ENCODE results near the gene STX8. TPM values are rescaled to one million over a fixed set of nuclear protein-coding genes. Genes with fewer than 3 reads are reported as not detected.
"Not testable (repeated sequence)": the region's sequence is repeated elsewhere in the genome, so short reads cannot be mapped to it uniquely, and the experiment has no call there.

The STX8 gene
- polyA plus RNA-seq, 1 experiment = 44.7 TPM

GRCh38 chr17:9566067-9566466 lies 9.6 kb downstream of the STX8 start:
- ChIA-PET POLR2A (no interaction called here), CTCF (no interaction called here)
- no peak for DNase-seq (ENCODE audit: low read depth)
- H3K36me3 ChIP-seq (ENCODE audit: control insufficient read depth, insufficient read depth, low read length) = no peaks in the 10 kb centered on the region; the same call in none of the 2 replicates
- H3K4me3 ChIP-seq (ENCODE audit: low read depth, low read length) = no peak overlapping the region
- H3K27me3 ChIP-seq (ENCODE audit: control insufficient read depth, insufficient read depth, low read length) = no peaks in the 10 kb centered on the region
- TF ChIP-seq CTCF (IDR thresholded peaks at IDR 0.05; ENCODE audit: insufficient read depth, low read depth, low read length) = no peak

DNA sequence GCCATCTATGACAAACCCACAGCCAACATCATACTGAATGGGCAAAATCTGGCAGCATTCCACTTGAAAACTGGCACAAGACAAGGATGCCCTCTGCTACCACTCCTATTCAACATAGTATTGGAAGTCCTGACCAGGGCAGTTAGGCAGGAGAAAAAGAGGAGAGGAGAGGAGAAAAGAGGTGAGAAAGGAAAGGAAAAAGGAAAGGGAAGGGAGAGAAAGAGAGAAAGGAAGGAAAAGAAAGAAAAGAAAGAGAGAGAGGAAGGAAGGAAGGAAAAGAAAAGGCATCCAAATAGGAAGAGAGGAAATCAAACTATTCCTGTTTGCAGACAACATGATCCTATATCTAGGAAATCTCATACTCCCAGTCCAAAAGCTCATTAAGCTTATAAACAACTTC lies 11.5 kb downstream of the STX8 start:
- no peak for DNase-seq (ENCODE audit: low read depth)
- H3K36me3 ChIP-seq (ENCODE audit: control insufficient read depth, insufficient read depth, low read length) = no peaks in the 10 kb centered on the region; the same call in none of the 2 replicates
- ChIA-PET POLR2A (no interaction called here), CTCF (interaction anchor here (0.6 kb wide), 1 partner anchor 30 kb away, joined by 3 read pairs; no protein-coding TSS in a partner anchor)
- no peak for TF ChIP-seq CTCF (IDR thresholded peaks at IDR 0.05; ENCODE audit: insufficient read depth, low read depth, low read length)
- H3K4me3 ChIP-seq (ENCODE audit: low read depth, low read length) = no peak overlapping the region
- no peaks in the 10 kb centered on the region for H3K27me3 ChIP-seq (ENCODE audit: control insufficient read depth, insufficient read depth, low read length)

- Histone ChIP-seq H3K36me3 (ENCODE audit: control insufficient read depth, insufficient read depth, low read length) (0 out of 2 replicates have a peak, but pooled peaks cover 1% of the 10 kb centered on the region), H3K4me3 (ENCODE audit: low read depth, low read length) (no peak overlapping the region), H3K27me3 (ENCODE audit: control insufficient read depth, insufficient read depth, low read length) (no peaks in the 10 kb centered on the region)
- TF ChIP-seq CTCF (IDR thresholded peaks at IDR 0.05; ENCODE audit: insufficient read depth, low read depth, low read length) = no peak
- ChIA-PET POLR2A (no interaction called here), CTCF (no interaction called here)
- no peak for DNase-seq (ENCODE audit: low read depth)
Measured at GRCh38 chr17:9557857-9558256, 17.8 kb downstream of the STX8 start.

DNA sequence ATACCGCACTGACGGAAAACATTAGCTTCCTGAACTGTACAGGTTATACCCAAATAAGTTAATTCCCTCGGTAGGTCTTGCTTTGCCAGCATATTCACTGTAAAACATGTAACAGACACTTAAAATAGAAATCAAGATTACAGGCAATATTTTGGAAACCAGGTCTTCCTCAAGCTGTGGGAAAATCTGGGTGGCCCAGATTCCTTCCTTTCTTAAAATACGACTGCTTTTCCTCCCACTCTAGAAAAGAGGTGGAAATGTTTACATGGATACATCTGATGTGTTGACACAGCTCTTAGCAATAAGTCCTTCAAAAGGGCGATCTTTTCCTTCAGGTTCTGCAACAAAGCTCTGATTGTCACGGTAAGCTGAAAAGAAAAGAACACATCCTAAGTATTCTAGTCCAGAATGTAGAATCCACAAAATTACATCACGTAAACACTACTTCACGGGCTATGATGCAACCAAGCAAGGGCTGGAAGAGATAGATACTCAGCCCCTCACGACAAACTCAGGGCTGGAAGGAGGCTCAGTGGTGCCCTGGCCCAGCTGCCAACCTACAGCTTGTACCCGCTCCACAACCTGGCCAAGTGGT lies 18.4 kb downstream of the STX8 start:
- ChIA-PET POLR2A (interaction anchor here (0.5 kb wide), 1 partner anchor 125 kb away, joined by 5 read pairs; no protein-coding TSS in a partner anchor), CTCF (no interaction called here)
- H3K4me3 ChIP-seq (ENCODE audit: low read depth, low read length) = no peak overlapping the region
- DNase-seq (ENCODE audit: low read depth) = no peak
- H3K27me3 ChIP-seq (ENCODE audit: control insufficient read depth, insufficient read depth, low read length) = no peaks in the 10 kb centered on the region
- no peak for TF ChIP-seq CTCF (IDR thresholded peaks at IDR 0.05; ENCODE audit: insufficient read depth, low read depth, low read length)
- 0 out of 2 replicates have a peak, but pooled peaks cover 1% of the 10 kb centered on the region for H3K36me3 ChIP-seq (ENCODE audit: control insufficient read depth, insufficient read depth, low read length)

- peak; percentile 49 for TF ChIP-seq CTCF (IDR thresholded peaks at IDR 0.05; ENCODE audit: insufficient read depth, low read depth, low read length)
- CTCF ChIA-PET = interaction anchor here (0.7 to 3.0 kb wide), 4 partner anchors 10 to 557 kb away, joined by 3 to 8 read pairs (median 4); partner anchors contain the start of genes CFAP52 and STX8
- not testable (repeated sequence) for H3K27me3 ChIP-seq (ENCODE audit: control insufficient read depth, insufficient read depth, low read length); H3K36me3 ChIP-seq (ENCODE audit: control insufficient read depth, insufficient read depth, low read length); H3K4me3 ChIP-seq (ENCODE audit: low read depth, low read length); DNase-seq (ENCODE audit: low read depth)
- POLR2A ChIA-PET = interaction anchor here (0.7 kb wide), 1 partner anchor 570 kb away, joined by 3 read pairs; no protein-coding TSS in a partner anchor
Measured at GRCh38 chr17:9554715-9555114, 20.9 kb downstream of the STX8 start.
